Mucosa of rectum (tissue), 2 donors: ENCODE results near the gene TMEM240.

Source experiments
- H3K27ac ChIP-seq, 2 donors: one replicate each; pipeline ENCODE4 v1.7.0; 2013; ENCODE audit warnings: inconsistent platforms in 2 of 2, low read depth in 2 of 2, low read length in 2 of 2
- H3K27me3 ChIP-seq, 2 donors: one replicate each; pipeline ENCODE4 v1.7.0; 2013; ENCODE audit warnings: low read length in 2 of 2; ENCODE audit not compliant: control insufficient read depth in 2 of 2, insufficient read depth in 2 of 2
- H3K36me3 ChIP-seq, 2 donors: one replicate each; pipeline ENCODE4 v1.7.0; 2013; ENCODE audit warnings: low read length in 2 of 2; ENCODE audit not compliant: control insufficient read depth in 2 of 2, insufficient read depth in 2 of 2
- H3K4me1 ChIP-seq, 2 donors: one replicate each; pipeline ENCODE4 v1.7.0; 2013; ENCODE audit warnings: low read length in 2 of 2, mild to moderate bottlenecking in 1 of 2; ENCODE audit not compliant: control insufficient read depth in 2 of 2, insufficient read depth in 2 of 2
- H3K4me3 ChIP-seq, 2 donors: one replicate each; pipeline ENCODE4 v1.7.0; 2013; ENCODE audit warnings: low read length in 2 of 2
- H3K9ac ChIP-seq, 2 donors: one replicate each; pipeline ENCODE4 v1.7.0; 2013; ENCODE audit warnings: low read length in 2 of 2, low read depth in 1 of 2, mild to moderate bottlenecking in 1 of 2
- H3K9me3 ChIP-seq, 2 donors: one replicate each; pipeline ENCODE4 v1.7.0; 2013; ENCODE audit warnings: low read length in 2 of 2; ENCODE audit not compliant: control insufficient read depth in 2 of 2
- donor health status: healthy.
- donor health status: Normal muscosa, but diverticular disease.

Gene TMEM240

GRCh38 chr1:1567891-1568291, 27.5 kb upstream of the TMEM240 start:
- no peaks in the 10 kb centered on the region for H3K27me3 ChIP-seq
- H3K9ac ChIP-seq = no peak overlapping the region
- peaks cover 0 to 2% of the 10 kb centered on the region in 2 donors for H3K4me1 ChIP-seq
- H3K36me3 ChIP-seq = peaks cover 22 to 43% of the 10 kb centered on the region in 2 donors
- H3K9me3 ChIP-seq = no peaks in the 10 kb centered on the region
- H3K27ac ChIP-seq = no peak overlapping the region
- no peak overlapping the region for H3K4me3 ChIP-seq

DNA sequence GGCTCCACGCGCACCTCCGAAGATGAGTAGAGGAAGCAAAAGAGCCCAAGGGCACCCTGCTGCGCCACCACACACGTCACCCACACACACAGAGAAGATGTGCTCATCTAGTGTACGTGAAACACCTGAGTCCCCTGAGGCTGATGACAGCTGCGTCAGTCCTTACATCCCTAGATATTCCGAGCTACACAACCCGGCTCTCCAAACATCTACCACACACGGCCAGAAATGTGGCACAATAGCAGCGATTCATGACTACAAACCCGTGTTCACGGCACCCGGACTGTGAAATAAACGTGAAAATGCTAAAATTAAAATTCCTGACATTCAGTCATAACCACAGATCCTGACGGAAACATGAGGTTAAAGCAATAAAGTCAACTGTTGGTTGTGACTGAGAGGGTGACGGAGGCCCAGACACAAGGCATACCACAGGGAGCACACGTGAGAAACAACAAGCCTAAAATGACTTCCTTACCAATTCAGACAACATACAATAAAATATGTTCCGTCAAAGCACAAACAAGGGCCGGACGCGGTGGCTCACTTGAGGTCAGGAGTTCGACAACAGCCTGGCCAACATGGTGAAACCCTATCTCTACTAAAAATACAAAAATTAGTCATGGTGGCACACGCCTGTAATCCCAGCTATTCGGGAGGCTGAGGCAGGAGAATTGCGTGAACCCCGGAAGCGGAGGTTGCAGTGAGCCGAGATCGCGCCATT, 26.9 kb upstream of the TMEM240 start:
- no peaks in the 10 kb centered on the region for H3K9me3 ChIP-seq
- H3K4me1 ChIP-seq = peaks cover 0 to 2% of the 10 kb centered on the region in 2 donors
- H3K27ac ChIP-seq = no peak overlapping the region
- H3K9ac ChIP-seq = no peak overlapping the region
- H3K27me3 ChIP-seq = no peaks in the 10 kb centered on the region
- H3K4me3 ChIP-seq = no peak overlapping the region
- H3K36me3 ChIP-seq = peaks cover 28 to 49% of the 10 kb centered on the region in 2 donors

- Histone ChIP-seq H3K9ac (no peak overlapping the region), H3K36me3 (peaks cover 35 to 59% of the 10 kb centered on the region in 2 donors), H3K9me3 (no peaks in the 10 kb centered on the region), H3K4me3 (no peak overlapping the region), H3K27ac (no peak overlapping the region), H3K4me1 (peaks cover 0 to 2% of the 10 kb centered on the region in 2 donors), H3K27me3 (no peaks in the 10 kb centered on the region)
These were observed 24.9 kb upstream of the TMEM240 start for GRCh38 chr1:1565340-1565739.

- peaks cover 34 to 51% of the 10 kb centered on the region in 2 donors for H3K36me3 ChIP-seq
These were observed 23.8 kb upstream of the TMEM240 start for GRCh38 chr1:1564268-1564667.

GRCh38 chr1:1563688-1564087, 23.3 kb upstream of the TMEM240 start:
- H3K9ac ChIP-seq = no peak overlapping the region
- H3K4me3 ChIP-seq = no peak overlapping the region
- H3K4me1 ChIP-seq = no peaks in the 10 kb centered on the region
- H3K36me3 ChIP-seq = peaks cover 34 to 48% of the 10 kb centered on the region in 2 donors
- H3K9me3 ChIP-seq = no peaks in the 10 kb centered on the region
- no peak overlapping the region for H3K27ac ChIP-seq
- H3K27me3 ChIP-seq = no peaks in the 10 kb centered on the region

More at GRCh38 chr1:1564268-1564667, 23.8 kb upstream of the TMEM240 start:
- Histone ChIP-seq H3K27me3 (no peaks in the 10 kb centered on the region), H3K4me1 (no peaks in the 10 kb centered on the region), H3K27ac (no peak overlapping the region), H3K9ac (no peak overlapping the region), H3K9me3 (no peaks in the 10 kb centered on the region), H3K4me3 (no peak overlapping the region)

DNA sequence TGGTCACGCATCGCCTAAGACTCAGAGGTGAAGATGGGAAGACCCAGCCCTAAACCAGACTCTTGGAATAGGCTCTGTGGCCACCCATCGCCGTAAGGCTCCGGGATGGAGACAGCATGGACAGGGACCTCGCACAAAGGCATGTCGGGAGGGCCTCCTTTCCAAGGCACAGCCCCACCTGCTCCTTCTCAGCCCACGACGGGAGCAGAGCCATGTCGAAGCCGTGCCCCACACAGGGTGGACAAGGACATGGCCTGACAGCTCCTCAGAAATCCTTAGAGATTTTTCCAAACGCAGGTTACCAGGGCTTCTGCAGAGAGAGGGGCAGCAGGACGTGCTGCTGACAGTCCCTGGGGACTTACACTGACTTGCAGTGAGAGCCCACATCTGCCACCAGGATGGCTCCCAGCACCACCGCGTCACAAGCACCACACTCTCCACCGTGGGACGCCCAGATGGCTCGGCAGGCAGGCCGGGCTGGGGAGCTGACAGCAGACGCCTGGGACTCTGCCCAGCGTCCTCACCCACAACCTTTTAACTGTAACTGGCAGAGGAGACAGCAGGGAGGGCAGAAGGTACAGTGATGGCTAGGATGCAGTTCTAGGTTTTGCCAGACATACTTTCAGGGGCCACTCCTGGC, 22.3 kb upstream of the TMEM240 start:
- Histone ChIP-seq H3K36me3 (peaks cover 34 to 48% of the 10 kb centered on the region in 2 donors), H3K9ac (no peak overlapping the region), H3K27ac (no peak overlapping the region), H3K27me3 (no peaks in the 10 kb centered on the region), H3K4me3 (no peak overlapping the region), H3K4me1 (no peaks in the 10 kb centered on the region), H3K9me3 (no peaks in the 10 kb centered on the region)

DNA sequence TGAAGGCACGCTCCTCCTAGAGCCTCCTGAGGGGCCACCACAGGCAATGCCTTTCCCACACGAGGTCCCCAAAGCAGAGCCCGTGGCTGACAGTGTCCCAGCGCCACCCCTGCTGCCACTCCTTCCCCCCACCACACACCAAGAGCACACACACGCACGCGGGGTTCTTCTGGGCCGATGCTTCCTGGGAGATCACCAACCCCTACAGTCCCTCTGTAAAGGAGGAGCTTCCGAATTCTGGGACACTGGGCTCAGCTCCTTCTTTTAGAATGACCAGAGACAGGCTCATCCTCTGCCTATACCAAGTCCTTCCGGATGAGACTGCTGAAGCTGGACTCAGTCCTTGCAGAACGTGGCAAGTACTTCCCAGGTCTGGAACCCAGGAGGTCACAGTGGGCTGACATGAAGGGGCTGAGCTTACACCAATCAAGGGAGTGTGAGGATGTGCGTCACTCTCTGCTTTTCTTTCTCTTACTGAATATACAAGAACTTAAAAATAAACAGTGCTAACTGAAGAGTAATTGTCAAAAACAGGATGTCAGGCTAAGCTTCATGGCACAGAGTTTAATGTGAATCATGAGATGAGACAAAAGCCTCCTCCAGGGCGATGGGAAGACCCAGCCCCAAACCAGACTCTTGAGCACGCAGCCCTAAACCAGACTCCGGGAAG, 21.5 kb upstream of the TMEM240 start:
- Histone ChIP-seq H3K27ac (no peak overlapping the region), H3K9me3 (no peaks in the 10 kb centered on the region), H3K27me3 (no peaks in the 10 kb centered on the region), H3K9ac (no peak overlapping the region), H3K36me3 (peaks cover 34 to 48% of the 10 kb centered on the region in 2 donors), H3K4me1 (no peaks in the 10 kb centered on the region), H3K4me3 (no peak overlapping the region)

- Histone ChIP-seq H3K9me3 (no peaks in the 10 kb centered on the region), H3K27ac (no peak overlapping the region), H3K9ac (no peak overlapping the region), H3K27me3 (no peaks in the 10 kb centered on the region), H3K4me1 (no peaks in the 10 kb centered on the region), H3K36me3 (peaks cover 28 to 40% of the 10 kb centered on the region in 2 donors), H3K4me3 (no peak overlapping the region)
These were observed 19.8 kb upstream of the TMEM240 start for GRCh38 chr1:1560178-1560577.

DNA sequence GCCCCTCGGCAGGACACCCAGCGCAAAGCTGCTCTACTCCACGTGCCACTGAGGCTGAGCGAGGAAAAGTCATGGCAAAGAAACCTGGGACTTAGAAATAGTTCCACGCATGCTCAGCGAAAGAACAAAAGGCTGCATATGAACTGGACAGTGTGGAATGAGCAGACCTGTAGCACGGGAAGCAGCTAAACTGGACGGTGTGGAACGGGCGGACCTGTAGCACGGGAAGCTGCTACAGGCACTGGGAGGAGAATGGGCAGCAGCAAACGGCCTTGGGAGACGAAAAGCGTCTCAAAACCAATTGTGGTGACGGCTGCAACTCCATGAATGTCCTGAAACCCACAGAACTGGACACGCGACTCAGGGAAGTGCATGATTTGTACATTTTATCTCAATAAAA, 18.6 kb upstream of the TMEM240 start:
- H3K4me3 ChIP-seq = no peak overlapping the region
- no peak overlapping the region for H3K27ac ChIP-seq
- H3K27me3 ChIP-seq = no peaks in the 10 kb centered on the region
- peaks cover 22 to 36% of the 10 kb centered on the region in 2 donors for H3K36me3 ChIP-seq
- H3K9me3 ChIP-seq = no peaks in the 10 kb centered on the region
- H3K9ac ChIP-seq = no peak overlapping the region
- no peaks in the 10 kb centered on the region for H3K4me1 ChIP-seq

DNA sequence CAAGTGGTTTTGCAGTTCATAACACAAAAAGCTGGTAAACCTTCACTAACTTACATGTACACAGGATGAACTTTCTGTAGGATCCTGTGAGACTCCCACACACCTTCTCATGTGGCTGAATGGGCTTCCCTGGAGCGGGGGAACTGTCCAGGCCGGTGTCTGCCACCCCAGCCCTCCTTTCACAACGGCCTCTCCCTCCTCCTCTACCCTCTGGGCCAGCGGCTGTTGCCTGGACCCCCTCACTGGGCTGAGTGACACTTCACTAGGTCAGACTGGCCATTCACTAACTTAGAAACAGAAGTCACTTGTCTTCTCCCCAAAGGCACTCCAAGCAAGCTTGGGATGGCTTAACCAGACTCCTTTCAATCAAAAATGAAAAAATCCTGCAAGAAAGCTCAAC, 18.2 kb upstream of the TMEM240 start:
- H3K27me3 ChIP-seq = no peaks in the 10 kb centered on the region
- no peak overlapping the region for H3K9ac ChIP-seq
- H3K36me3 ChIP-seq = peaks cover 21 to 31% of the 10 kb centered on the region in 2 donors
- H3K4me3 ChIP-seq = no peak overlapping the region
- no peak overlapping the region for H3K27ac ChIP-seq
- H3K4me1 ChIP-seq = no peaks in the 10 kb centered on the region
- H3K9me3 ChIP-seq = no peaks in the 10 kb centered on the region
